Omental fat pad (tissue), 4 donors: ENCODE data around the gene ASTN2. TPM values are rescaled to one million over a fixed set of nuclear protein-coding genes. Genes with fewer than 3 reads are reported as not detected.
A peak's percentile ranks its signal among the peaks of the same experiment; 100 is the strongest.

Experiments
- ATAC-seq: fragments of 150-250 bp; one replicate; pipeline ENCODE4 v1.9.1; 2016; ENCODE audit warnings: mild to moderate bottlenecking, moderate library complexity; ENCODE audit not compliant: low FRiP score
- DNase-seq: peaks from one replicate; pipeline ENCODE4 v3.0.0-alpha.2; 2019; ENCODE audit warnings: low spot score
- total RNA-seq, 4 donors: library from RNA; depleted of rRNA; stranded (reverse); fragments of >200 nt; gene quantifications; one replicate each; pipeline ENCODE4 v1.1.0, GENCODE V29; 2016
- TF ChIP-seq, protein P1 (sequence below), 3 donors: fragments of 450-650 bp; IDR thresholded peaks; one replicate each; pipeline ENCODE4 v1.5.1; 2016 to 2017; ENCODE audit warnings: antibody characterized with exemption in 3 of 3, mild to moderate bottlenecking in 3 of 3, moderate library complexity in 2 of 3

Gene ASTN2
- total RNA-seq, 4 donors from 2014 or later, result 1.1 to 8.4 (median 3.6) TPM

DNA sequence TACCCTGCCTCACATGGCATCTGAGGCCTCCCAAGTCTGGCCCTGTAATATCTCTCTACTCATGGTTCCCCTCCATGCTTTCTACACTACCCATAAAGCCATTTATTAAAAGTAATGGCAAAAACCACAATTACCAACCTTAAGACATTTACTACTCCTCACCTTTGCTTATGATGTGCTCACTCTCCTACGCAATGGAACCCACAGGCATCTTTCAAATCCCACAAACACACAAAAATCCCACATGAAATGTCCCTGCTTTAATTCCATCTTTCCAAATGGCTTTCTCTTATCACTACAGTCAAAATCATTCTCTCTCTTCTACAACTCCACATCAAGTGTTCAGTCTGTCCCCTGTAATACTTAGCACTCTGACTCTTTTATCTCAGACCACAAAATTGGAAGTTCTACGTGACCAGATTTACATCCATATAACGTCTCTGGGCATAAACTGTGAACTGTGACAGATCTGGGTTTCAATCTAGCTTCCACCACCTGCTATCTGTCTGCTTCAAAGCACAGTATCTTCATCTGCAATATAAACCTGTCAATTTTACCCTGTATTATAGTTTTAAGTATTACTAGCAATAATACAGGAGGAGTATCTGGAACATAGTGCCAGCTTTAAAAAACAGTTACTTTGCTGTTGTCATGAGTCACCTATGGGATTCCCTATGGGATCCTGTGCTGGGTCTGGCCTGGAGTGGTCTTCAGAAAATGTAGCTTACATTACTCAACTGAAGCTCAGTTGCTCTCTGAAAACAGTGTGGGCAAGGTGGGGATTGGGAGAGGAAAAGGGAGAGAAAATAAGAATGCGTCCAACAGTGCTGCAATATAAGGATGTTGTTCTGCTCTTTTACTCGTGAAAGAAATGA, 864.8 kb downstream of the ASTN2 start:
- DNase-seq (no peak), ATAC-seq (no peak)
- TF ChIP-seq, protein P1, sequence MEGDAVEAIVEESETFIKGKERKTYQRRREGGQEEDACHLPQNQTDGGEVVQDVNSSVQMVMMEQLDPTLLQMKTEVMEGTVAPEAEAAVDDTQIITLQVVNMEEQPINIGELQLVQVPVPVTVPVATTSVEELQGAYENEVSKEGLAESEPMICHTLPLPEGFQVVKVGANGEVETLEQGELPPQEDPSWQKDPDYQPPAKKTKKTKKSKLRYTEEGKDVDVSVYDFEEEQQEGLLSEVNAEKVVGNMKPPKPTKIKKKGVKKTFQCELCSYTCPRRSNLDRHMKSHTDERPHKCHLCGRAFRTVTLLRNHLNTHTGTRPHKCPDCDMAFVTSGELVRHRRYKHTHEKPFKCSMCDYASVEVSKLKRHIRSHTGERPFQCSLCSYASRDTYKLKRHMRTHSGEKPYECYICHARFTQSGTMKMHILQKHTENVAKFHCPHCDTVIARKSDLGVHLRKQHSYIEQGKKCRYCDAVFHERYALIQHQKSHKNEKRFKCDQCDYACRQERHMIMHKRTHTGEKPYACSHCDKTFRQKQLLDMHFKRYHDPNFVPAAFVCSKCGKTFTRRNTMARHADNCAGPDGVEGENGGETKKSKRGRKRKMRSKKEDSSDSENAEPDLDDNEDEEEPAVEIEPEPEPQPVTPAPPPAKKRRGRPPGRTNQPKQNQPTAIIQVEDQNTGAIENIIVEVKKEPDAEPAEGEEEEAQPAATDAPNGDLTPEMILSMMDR (IDR thresholded peaks at IDR 0.05), result no peak

DNA sequence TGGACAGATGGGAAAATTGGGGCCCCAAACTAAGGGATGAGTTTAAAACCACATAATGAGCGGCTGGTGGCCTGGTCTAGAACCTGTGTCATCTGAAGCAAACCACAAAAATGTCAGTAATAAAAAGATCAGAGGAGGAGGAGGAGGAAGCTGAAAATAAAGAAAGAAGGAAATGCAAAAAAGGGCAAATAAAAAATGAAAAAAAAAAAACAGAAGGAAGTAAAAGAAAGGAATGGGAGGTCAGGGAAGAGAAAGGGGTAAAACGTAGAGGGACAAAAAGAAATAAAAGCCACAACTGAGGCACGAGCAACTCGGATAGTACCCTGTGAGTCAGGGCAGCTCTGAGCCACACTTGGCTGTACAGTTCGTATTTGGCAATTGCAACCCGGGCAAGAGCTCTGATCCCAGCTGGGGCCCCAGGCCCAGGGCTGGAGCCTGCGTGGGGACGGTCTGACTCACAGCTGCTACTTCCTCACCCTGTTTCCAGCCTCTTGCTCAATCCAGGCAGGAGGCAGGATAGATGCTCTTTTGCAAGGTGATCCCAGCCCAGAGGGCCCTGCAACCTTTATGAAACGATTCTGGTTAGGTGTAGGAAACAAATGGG, 865.7 kb downstream of the ASTN2 start:
- DNase-seq (peak; percentile 59), ATAC-seq (peak; percentile 98)
- TF ChIP-seq, protein P1 (IDR thresholded peaks at IDR 0.05), result no peak

GRCh38 chr9:116547729-116548426, 867.0 kb downstream of the ASTN2 start:
- no peak for DNase-seq
- ATAC-seq, result no peak
- TF ChIP-seq, protein P1 (IDR thresholded peaks at IDR 0.05), result no peak

- ATAC-seq, result no peak
- TF ChIP-seq, protein P1 (IDR thresholded peaks at IDR 0.05), result no peak
- DNase-seq, result no peak
These were observed 867.9 kb downstream of the ASTN2 start for GRCh38 chr9:116546711-116547581.

- no peak for ATAC-seq
- DNase-seq, result no peak
- TF ChIP-seq, protein P1 (IDR thresholded peaks at IDR 0.05), result no peak
These were observed 870.0 kb downstream of the ASTN2 start for GRCh38 chr9:116544896-116545295.

DNA sequence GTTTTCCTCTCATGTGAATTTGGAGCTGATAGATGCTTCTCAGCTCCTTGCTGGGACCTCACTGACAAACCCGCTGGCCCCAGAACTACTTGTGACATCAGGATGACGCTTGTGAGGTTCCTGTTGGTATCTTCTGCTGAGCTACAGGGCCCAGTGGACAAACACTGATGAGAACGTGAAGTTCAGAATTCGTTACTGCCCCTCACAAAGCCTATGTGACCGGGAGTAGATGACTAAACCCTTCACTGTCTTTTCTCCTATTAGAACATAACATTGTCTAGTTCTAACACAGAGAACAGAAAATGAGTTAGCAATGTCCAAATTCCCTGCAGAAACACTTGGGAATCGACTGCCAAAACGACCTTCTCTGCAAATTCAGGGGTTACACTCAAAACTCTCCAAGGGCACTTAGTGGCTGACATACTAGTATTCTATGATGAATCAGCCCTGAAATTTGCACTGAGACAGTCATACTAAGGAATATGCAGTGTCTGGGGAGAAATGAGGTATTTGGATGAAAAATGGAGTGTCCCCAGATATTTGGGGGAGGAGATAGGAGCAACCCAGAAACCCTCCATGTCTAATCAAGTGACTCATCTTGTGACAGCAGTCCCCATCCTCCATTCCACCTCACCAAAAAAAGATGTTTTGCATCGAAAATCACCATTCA, 871.0 kb downstream of the ASTN2 start:
- TF ChIP-seq, protein P1 (IDR thresholded peaks at IDR 0.05), result no peak
- DNase-seq (no peak), ATAC-seq (peak; percentile 45)
